ENCODE measurements around the gene SUSD3. TPM values are rescaled to one million over a fixed set of nuclear protein-coding genes. Genes with fewer than 3 reads are reported as not detected.

Gene SUSD3
- total and polyA plus RNA-seq, 2 donors (not counting 3 experiments of a cell fraction or from before 2014, with no cell fraction given) = not detected

- H3K9me1 ChIP-seq (replicated peaks; ENCODE audit: control insufficient read depth, extremely low read depth, insufficient read depth, low read length) = no peaks in the 10 kb centered on the region
- no peak overlapping the region for H2AFZ ChIP-seq (ENCODE audit: low read depth, low read length)
- dilution Hi-C loops (cut with MboI; ENCODE audit: extremely low pct_ligation_motif_present, low sequenced_read_pairs) (no loop called here), intact Hi-C loops (cut with micrococcal nuclease) (no loop called here)
- no peaks in the 10 kb centered on the region for H3K4me1 ChIP-seq (ENCODE audit: control insufficient read depth, extremely low read depth, insufficient read depth, low read length)
- H3K9me3 ChIP-seq (replicated peaks; ENCODE audit: control insufficient read depth, insufficient read depth, low read length) = no peaks in the 10 kb centered on the region
- CTCF ChIA-PET = interaction anchor here (2.6 kb wide), 1 partner anchor 23 kb away, joined by 15 read pairs; no protein-coding TSS in a partner anchor
- H3K9ac ChIP-seq (replicated peaks; ENCODE audit: extremely low read depth, insufficient read depth, low read length) = no peak overlapping the region
- no peak for DNase-seq (ENCODE audit: low read depth, low spot score)
- H3K36me3 ChIP-seq (ENCODE audit: control insufficient read depth in 2 of 2, extremely low read depth in 1 of 2, insufficient read depth in 2 of 2, low read length in 2 of 2) = no peaks in the 10 kb centered on the region
- H3K79me2 ChIP-seq (ENCODE audit: control insufficient read depth, insufficient read depth, low read length) = no peaks in the 10 kb centered on the region
- TF ChIP-seq GATA2 (IDR thresholded peaks at IDR 0.05; ENCODE audit: insufficient read depth, insufficient read length, low read depth, low read length) = no peak
- TF ChIP-seq MYC (IDR thresholded peaks at IDR 0.05; ENCODE audit: low read depth, low read length) = no peak
- TF ChIP-seq JUN (IDR thresholded peaks at IDR 0.05; ENCODE audit: borderline replicate concordance, insufficient read depth, insufficient read length, low read depth) = no peak
- TF ChIP-seq MAX (IDR thresholded peaks at IDR 0.05; ENCODE audit: insufficient read depth, insufficient read length) = no peak
- no peak for TF ChIP-seq POLR2AphosphoS5 (IDR thresholded peaks at IDR 0.05; ENCODE audit: insufficient read depth, low read depth, low read length)
- TF ChIP-seq POLR2A (IDR thresholded peaks at IDR 0.05; ENCODE audit: low read depth, low read length) = no peak
- no peak for TF ChIP-seq FOS (IDR thresholded peaks at IDR 0.05; ENCODE audit: borderline replicate concordance, insufficient read depth, low read length)
- no peak for TF ChIP-seq CTCF (IDR thresholded peaks at IDR 0.05; ENCODE audit: extremely low read depth in 1 of 2, insufficient read depth in 1 of 2, low read depth in 1 of 2, low read length in 2 of 2)
- no peak for TF ChIP-seq EZH2 (IDR thresholded peaks at IDR 0.05; ENCODE audit: borderline replicate concordance, low read depth, low read length, severe bottlenecking)
- POLR2A ChIA-PET = interaction anchor here (0.5 kb wide), 1 partner anchor 47 kb away, joined by 5 read pairs; no protein-coding TSS in a partner anchor
- no TSS peak for BruUV-seq (replicated peaks)
- no peaks in the 10 kb centered on the region for H4K20me1 ChIP-seq (replicated peaks; ENCODE audit: control insufficient read depth, extremely low read depth, insufficient read depth, low read length)
- no peak for FAIRE-seq
- no peak overlapping the region for H3K4me3 ChIP-seq (replicated peaks in 1 of 3; ENCODE audit: insufficient read depth in 1 of 3, low read depth in 1 of 3, low read length in 3 of 3)
- H3K27ac ChIP-seq (ENCODE audit: insufficient read depth, low read depth, low read length) = no peak overlapping the region
- H3K4me2 ChIP-seq (ENCODE audit: insufficient read depth, low read length) = no peak overlapping the region
- H3K27me3 ChIP-seq (ENCODE audit: control insufficient read depth in 2 of 2, insufficient read depth in 2 of 2, low read length in 2 of 2) = no peaks in the 10 kb centered on the region
These were observed 31.9 kb upstream of the SUSD3 start for GRCh38 chr9:93026640-93027039.

All from endothelial cell of umbilical vein (primary cell).